22Rv1 (cell line): Measurements from ENCODE around the gene ZNF484.
"Not testable (repeated sequence)": the region's sequence is repeated elsewhere in the genome, so short reads cannot be mapped to it uniquely, and the experiment has no call there.

ENCODE experiments used
- ZFX ChIP-seq: fragments of 450-650 bp; IDR thresholded peaks from 2 replicates; pipeline ENCODE4 v1.6.1; 2017; ENCODE audit warnings: antibody characterized with exemption, borderline replicate concordance
- TF ChIP-seq, protein P1 (sequence below): fragments of 450-650 bp; IDR thresholded peaks from 2 replicates; pipeline ENCODE4 v1.5.1; 2017; ENCODE audit warnings: mild to moderate bottlenecking

DNA sequence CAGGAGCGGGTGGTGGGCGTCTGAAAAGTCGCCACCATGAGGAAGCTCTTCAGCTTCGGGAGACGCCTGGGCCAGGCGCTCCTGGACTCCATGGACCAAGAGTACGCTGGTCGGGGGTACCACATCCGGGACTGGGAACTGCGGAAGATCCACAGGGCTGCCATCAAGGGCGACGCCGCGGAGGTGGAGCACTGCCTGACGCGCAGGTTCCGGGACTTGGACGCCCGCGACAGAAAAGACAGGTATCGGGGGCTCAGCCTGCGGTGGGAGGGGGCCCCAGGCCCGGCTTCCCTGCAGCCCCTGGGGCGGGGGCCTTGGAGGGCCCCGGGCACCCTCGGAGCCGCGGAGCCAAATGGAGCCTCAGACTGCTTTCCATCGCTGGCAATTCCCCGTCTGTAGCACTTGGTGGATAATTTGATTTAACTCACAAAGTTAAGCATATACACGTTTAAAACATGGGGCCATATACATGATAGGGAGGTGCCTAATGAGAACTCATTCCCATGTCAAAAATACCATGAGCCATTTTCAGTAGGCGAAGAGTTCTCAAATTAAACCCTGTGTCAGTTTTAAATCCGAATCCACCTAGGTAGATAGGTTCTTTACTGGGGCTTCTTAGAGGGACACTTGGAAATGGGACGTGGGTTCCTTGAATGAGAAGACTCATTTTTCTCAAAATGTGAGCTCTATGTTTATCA lies 68.1 kb downstream of the ZNF484 start:
- TF ChIP-seq, protein P1, sequence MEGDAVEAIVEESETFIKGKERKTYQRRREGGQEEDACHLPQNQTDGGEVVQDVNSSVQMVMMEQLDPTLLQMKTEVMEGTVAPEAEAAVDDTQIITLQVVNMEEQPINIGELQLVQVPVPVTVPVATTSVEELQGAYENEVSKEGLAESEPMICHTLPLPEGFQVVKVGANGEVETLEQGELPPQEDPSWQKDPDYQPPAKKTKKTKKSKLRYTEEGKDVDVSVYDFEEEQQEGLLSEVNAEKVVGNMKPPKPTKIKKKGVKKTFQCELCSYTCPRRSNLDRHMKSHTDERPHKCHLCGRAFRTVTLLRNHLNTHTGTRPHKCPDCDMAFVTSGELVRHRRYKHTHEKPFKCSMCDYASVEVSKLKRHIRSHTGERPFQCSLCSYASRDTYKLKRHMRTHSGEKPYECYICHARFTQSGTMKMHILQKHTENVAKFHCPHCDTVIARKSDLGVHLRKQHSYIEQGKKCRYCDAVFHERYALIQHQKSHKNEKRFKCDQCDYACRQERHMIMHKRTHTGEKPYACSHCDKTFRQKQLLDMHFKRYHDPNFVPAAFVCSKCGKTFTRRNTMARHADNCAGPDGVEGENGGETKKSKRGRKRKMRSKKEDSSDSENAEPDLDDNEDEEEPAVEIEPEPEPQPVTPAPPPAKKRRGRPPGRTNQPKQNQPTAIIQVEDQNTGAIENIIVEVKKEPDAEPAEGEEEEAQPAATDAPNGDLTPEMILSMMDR, result not testable (repeated sequence)
- TF ChIP-seq ZFX, result not testable (repeated sequence)
